Urothelium cell line (cell line): ENCODE data around the gene PYGL.

Experiments used
- DNase-seq: peaks from one replicate; pipeline ENCODE4 v3.0.0; 2011; ENCODE audit warnings: low spot score, mixed read lengths
- FAIRE-seq: peaks from 2 replicates; lab custom pipeline; 2011; peaks lifted over from hg19 to GRCh38; lab: Jason Lieb, UNC

PYGL gene

GRCh38 chr14:50882932-50883826, 61.1 kb downstream of the PYGL start:
- FAIRE-seq = no peak
- no peak for DNase-seq

- FAIRE-seq (no peak), DNase-seq (peak; percentile 48)
These were observed 68.8 kb downstream of the PYGL start for GRCh38 chr14:50875359-50876070.

DNA sequence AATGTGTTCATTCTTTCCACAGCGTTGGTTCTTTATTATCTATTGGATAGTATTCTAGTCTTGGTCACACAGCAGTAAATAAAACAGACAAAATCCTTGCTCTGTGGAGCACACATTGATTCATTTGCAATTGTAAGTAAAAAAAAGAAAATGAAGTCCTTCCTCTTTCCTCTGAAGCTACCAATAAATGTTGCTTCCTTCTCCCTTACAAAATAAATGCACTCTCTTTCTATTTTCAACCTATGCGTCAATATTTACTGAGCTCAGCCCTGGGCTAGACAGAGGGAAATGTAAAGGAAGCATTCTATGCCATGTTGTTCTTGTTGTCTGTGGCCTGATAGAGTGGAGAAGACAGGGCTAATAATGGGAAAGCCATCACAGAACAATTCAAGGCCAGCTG, 69.5 kb downstream of the PYGL start:
- FAIRE-seq (no peak), DNase-seq (no peak)

DNA sequence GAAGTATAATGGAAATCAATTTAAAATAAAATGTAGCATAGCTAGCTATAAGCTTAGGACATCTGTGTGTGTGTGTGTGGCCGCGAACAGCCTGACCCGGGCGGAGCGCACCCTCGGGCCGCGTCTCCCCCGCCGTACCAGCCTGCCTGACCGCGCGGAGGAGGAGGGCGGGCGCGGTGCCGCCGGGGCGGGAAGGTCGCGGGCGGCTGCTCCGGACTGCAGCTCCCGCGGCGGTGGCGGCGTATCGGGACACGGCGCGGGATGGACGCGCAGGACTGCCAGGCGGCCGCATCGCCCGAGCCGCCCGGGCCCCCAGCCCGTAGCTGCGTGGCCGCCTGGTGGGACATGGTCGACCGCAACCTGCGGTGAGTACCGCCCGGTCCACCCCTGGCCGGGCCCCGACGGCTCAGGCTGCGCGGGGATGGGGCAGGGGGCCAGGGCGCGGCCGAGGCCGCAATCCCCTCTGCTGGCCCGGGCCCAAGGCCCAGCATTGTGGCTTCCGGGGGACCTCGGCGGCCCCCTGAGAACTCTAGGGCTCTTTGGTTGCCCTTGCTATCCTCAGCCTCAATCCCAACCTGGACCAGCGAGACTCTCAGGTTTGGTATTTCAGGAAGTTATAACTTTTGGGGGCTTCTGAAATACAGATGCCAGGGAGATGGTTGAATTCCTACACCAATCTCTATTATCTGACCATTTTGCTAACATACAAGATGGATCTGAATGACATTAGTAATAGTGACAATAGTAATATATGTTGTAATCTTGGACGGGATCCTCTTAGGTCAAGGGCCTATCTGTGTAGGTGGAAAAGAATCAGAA, 72.2 kb downstream of the PYGL start, which contains the start of gene ABHD12B:
Gene ABHD12B, plus strand, starts transcription at position 140 of the 819 bp plus-strand sequence. Its CDS starts 122 bp downstream, at position 262.
- DNase-seq = no peak

GRCh38 chr14:50871228-50871627, 73.1 kb downstream of the PYGL start:
- DNase-seq = no peak
- FAIRE-seq = peak; percentile 82

More for the DNA sequence above, 72.2 kb downstream of the PYGL start, which contains the start of gene ABHD12B:
- no peak for FAIRE-seq

- FAIRE-seq (no peak), DNase-seq (no peak)
These were observed 78.7 kb downstream of the PYGL start for GRCh38 chr14:50865391-50866076.

DNA sequence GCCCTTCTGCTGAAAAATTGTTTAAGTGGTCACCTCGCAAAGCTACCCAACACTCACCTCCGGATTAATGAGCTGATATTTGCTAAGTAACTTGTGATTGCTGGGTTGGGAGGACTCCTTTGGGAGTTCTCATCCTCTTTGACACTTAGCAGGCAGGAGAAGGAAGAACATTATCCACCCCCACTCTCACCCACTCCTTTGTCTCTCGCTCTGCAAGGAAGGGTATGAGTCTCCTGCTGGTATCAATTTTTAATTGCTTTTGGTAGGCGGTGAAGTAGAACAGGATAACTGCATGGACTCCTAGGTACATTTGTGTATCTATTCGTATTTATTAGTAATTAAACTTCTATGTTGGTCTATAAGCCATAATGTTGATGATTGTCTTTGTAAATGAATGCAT, 79.3 kb downstream of the PYGL start:
- DNase-seq (no peak), FAIRE-seq (no peak)

GRCh38 chr14:50864237-50864636, 80.0 kb downstream of the PYGL start:
- FAIRE-seq (no peak), DNase-seq (no peak)

GRCh38 chr14:50862036-50862570, 82.2 kb downstream of the PYGL start:
- DNase-seq = no peak
- FAIRE-seq = peak; percentile 53

GRCh38 chr14:50860478-50861086, 83.7 kb downstream of the PYGL start:
- peak; percentile 92 for DNase-seq
- FAIRE-seq = peak; percentile 73

DNA sequence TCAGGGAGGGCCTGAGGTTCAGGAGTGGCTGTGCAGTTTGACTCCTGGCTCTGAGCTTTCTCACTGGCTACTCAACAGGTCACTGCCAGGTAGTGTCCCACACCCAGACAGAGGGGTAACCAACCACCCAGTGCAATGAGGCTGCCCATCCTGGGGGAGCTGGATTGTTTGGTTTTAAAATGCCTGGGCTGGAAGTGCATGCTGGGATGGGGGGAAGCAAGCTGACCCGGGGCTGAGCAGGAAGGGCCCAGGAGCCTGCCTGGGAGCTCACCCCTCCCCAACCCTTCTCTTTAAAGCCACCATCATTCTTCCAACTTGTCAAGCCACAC, 85.0 kb downstream of the PYGL start:
- peak; percentile 87 for FAIRE-seq
- DNase-seq = no peak

DNA sequence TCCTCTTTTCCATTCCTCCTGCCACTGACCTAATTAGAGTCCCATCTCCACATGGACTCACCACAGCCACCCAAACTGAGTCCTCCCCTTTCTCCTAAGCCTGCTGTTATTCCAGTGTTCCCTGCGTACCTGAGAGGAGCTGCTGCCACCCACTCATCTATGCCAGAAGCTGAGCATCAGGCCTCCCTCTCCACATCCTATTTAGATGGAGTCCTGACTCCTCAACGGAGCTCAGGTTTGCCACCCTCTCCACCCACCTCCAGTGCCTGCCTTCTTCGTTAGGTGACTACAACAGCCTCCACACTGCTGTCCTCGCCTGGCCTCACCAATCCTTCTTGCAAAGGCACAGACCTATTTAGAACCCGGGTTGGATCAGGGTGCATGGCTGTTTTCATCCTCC, 87.6 kb downstream of the PYGL start:
- DNase-seq (no peak), FAIRE-seq (peak; percentile 42)

- DNase-seq (no peak), FAIRE-seq (no peak)
These were observed 88.7 kb downstream of the PYGL start for GRCh38 chr14:50855558-50855957.
